Left lung (tissue), 10 donors: ENCODE results near the gene OAS3. TPM values are rescaled to one million over a fixed set of nuclear protein-coding genes. Genes with fewer than 3 reads are reported as not detected.

Experiments used
- ATAC-seq: fragments of 200-7000 bp; cut with Tn5 transposase; one replicate; pipeline ENCODE4 v1.9.1; 2020; ENCODE audit warnings: moderate library complexity
- DNase-seq, 4 donors: peaks; one replicate each; pipeline ENCODE4 v3.0.0-alpha.2; 2013 to 2020
- H3K27ac ChIP-seq, 2 donors: fragments of 200-600 bp; sonication (generic) in 1 of 2; one replicate each; pipeline versions ENCODE4 v1.5.0 to v1.8.0; 2020 to 2021
- H3K27me3 ChIP-seq, 2 donors: fragments of 200-600 bp; sonication (generic) in 1 of 2; one replicate each; pipeline versions ENCODE4 v1.5.0 to v1.8.0; 2020 to 2021
- H3K36me3 ChIP-seq, 2 donors: fragments of 200-600 bp; sonication (generic) in 1 of 2; one replicate each; pipeline versions ENCODE4 v1.5.0 to v1.8.0; 2020 to 2021
- H3K4me1 ChIP-seq, 2 donors: fragments of 200-600 bp; one replicate each; pipeline ENCODE4 v1.8.0; 2021
- H3K4me3 ChIP-seq, 2 donors: fragments of 200-600 bp; sonication (generic) in 1 of 2; one replicate each; pipeline versions ENCODE4 v1.5.0 to v1.8.0; 2020 to 2021; ENCODE audit warnings: mild to moderate bottlenecking in 1 of 2
- H3K9me3 ChIP-seq, 2 donors: fragments of 200-600 bp; sonication (generic) in 1 of 2; one replicate each; pipeline versions ENCODE4 v1.5.0 to v1.8.0; 2020 to 2021
- CTCF ChIP-seq, 2 donors: fragments of 200-600 bp; sonication (generic) in 1 of 2; IDR thresholded peaks; one replicate each; pipeline versions ENCODE4 v1.5.0 to v1.8.0; 2021; ENCODE audit warnings: antibody characterized with exemption in 2 of 2
- intact Hi-C, 2 donors: fragments of 100-400 bp; cut with DNase I; formaldehyde crosslinking; loops; one replicate each; pipeline versions ENCODE4 v1.11.2 to v1.14.2; 2022
- polyA plus RNA-seq, 6 donors: library from polyadenylated mRNA; unstranded; fragments of 120-200 nt; gene quantifications; one replicate each; pipeline ENCODE4 v1.2.1, GENCODE V29; 2013; ENCODE audit not compliant: insufficient read length in 6 of 6
- total RNA-seq, 2 donors: library from RNA; stranded (reverse); fragmentation: NEBNext Ultra II Directional; extraction: Animal tissue kit (Norgen Biotek cat#: 25700); gene quantifications; one replicate each; pipeline ENCODE4 v1.2.1, GENCODE V29; 2021
- donor health status: DM: no; HTN: yes; CAD: no.
- donor health status: DM: no; HTN: no; CAD: no.

Gene OAS3
- total and polyA plus RNA-seq, 8 donors = 11.4 to 47.5 (median 17.7) TPM

- no peak for TF ChIP-seq CTCF (IDR thresholded peaks at IDR 0.05)
- peaks cover 3 to 9% of the 10 kb centered on the region in 2 donors for H3K27me3 ChIP-seq
- ATAC-seq (no peak), DNase-seq (no peak)
- H3K4me3 ChIP-seq = no peak overlapping the region
- no peaks in the 10 kb centered on the region for H3K36me3 ChIP-seq
- no peaks in the 10 kb centered on the region for H3K9me3 ChIP-seq
- no peak overlapping the region for H3K27ac ChIP-seq
- H3K4me1 ChIP-seq = peaks cover 0 to 7% of the 10 kb centered on the region in 2 donors
- intact Hi-C loops = no loop called here
Measured at GRCh38 chr12:112894128-112894527, 44.1 kb upstream of the OAS3 start.

GRCh38 chr12:112898380-112898779 is 39.9 kb upstream of the OAS3 start:
- no peaks in the 10 kb centered on the region for H3K9me3 ChIP-seq
- H3K27ac ChIP-seq = no peak overlapping the region
- H3K36me3 ChIP-seq = no peaks in the 10 kb centered on the region
- no peak for ATAC-seq
- intact Hi-C loops = no loop called here
- TF ChIP-seq CTCF (IDR thresholded peaks at IDR 0.05) = no peak
- peaks cover 3 to 9% of the 10 kb centered on the region in 2 donors for H3K27me3 ChIP-seq
- H3K4me3 ChIP-seq = no peak overlapping the region
- DNase-seq = no peak
- peaks cover 0 to 4% of the 10 kb centered on the region in 2 donors for H3K4me1 ChIP-seq

GRCh38 chr12:112900298-112901145 is 37.8 kb upstream of the OAS3 start:
- intact Hi-C loops = no loop called here
- peak; percentile 81 for ATAC-seq
- DNase-seq = no peak
- no peak overlapping the region for H3K27ac ChIP-seq
- H3K4me3 ChIP-seq = no peak overlapping the region
- peaks cover under 1 to 10% of the 10 kb centered on the region in 2 donors for H3K4me1 ChIP-seq
- TF ChIP-seq CTCF (IDR thresholded peaks at IDR 0.05) = peak; percentile 56 to 57
- H3K27me3 ChIP-seq = peaks cover 3 to 6% of the 10 kb centered on the region in 2 donors
- no peaks in the 10 kb centered on the region for H3K9me3 ChIP-seq
- no peaks in the 10 kb centered on the region for H3K36me3 ChIP-seq

- DNase-seq (no peak), ATAC-seq (no peak)
- H3K4me3 ChIP-seq = no peak overlapping the region
- intact Hi-C loops = no loop called here
- peaks cover 3 to 6% of the 10 kb centered on the region in 2 donors for H3K27me3 ChIP-seq
- H3K36me3 ChIP-seq = no peaks in the 10 kb centered on the region
- H3K9me3 ChIP-seq = no peaks in the 10 kb centered on the region
- no peak overlapping the region for H3K27ac ChIP-seq
- TF ChIP-seq CTCF (IDR thresholded peaks at IDR 0.05) = no peak
- H3K4me1 ChIP-seq = peaks cover 4 to 17% of the 10 kb centered on the region in 2 donors
Measured at GRCh38 chr12:112901271-112901670, 37.0 kb upstream of the OAS3 start.

GRCh38 chr12:112904571-112904970 is 33.7 kb upstream of the OAS3 start:
- Histone ChIP-seq H3K27ac (no peak overlapping the region), H3K4me1 (peaks cover 15 to 49% of the 10 kb centered on the region in 2 donors), H3K27me3 (no peaks in the 10 kb centered on the region), H3K4me3 (no peak overlapping the region), H3K9me3 (no peaks in the 10 kb centered on the region), H3K36me3 (peaks cover 0 to 10% of the 10 kb centered on the region in 2 donors)
- peak; percentile 51 for ATAC-seq
- TF ChIP-seq CTCF (IDR thresholded peaks at IDR 0.05) = no peak
- intact Hi-C loops = no loop called here
- no peak for DNase-seq
